Osteoblast (primary cell): ENCODE measurements around the gene EFS. TPM values are rescaled to one million over a fixed set of nuclear protein-coding genes. Genes with fewer than 3 reads are reported as not detected.

Experiments used
- DNase-seq: peaks from one replicate; pipeline ENCODE4 v3.0.0; 2011; ENCODE audit warnings: low spot score, mixed read lengths; ENCODE audit not compliant: insufficient read length; ENCODE audit errors: missing footprints
- H2AFZ ChIP-seq: 2 replicates; pipeline ENCODE4 v1.6.0; 2011; ENCODE audit warnings: mild to moderate bottlenecking, low read length
- H3K27ac ChIP-seq: 2 replicates; pipeline ENCODE4 v1.5.1; 2011; ENCODE audit warnings: mild to moderate bottlenecking, low read depth, low read length, moderate library complexity
- H3K27me3 ChIP-seq: 2 replicates; pipeline ENCODE4 v1.6.0; 2012; ENCODE audit warnings: mild to moderate bottlenecking, control low read depth, inconsistent platforms, low read length, moderate library complexity; ENCODE audit not compliant: insufficient read depth
- H3K36me3 ChIP-seq: 2 replicates; pipeline ENCODE4 v1.5.1; 2011; ENCODE audit warnings: mild to moderate bottlenecking, low read length, control low read depth, moderate library complexity; ENCODE audit not compliant: insufficient read depth
- H3K4me1 ChIP-seq: 2 replicates; pipeline ENCODE4 v1.5.1; 2011; ENCODE audit warnings: mild to moderate bottlenecking, low read length, control low read depth, moderate library complexity; ENCODE audit not compliant: insufficient read depth
- H3K4me2 ChIP-seq: 2 replicates; pipeline ENCODE4 v1.6.0; 2011; ENCODE audit warnings: mild to moderate bottlenecking, low read length; ENCODE audit not compliant: insufficient read depth
- H3K4me3 ChIP-seq: fragments of 200-600 bp; sonication (generic); 3 replicates; pipeline ENCODE4 v1.5.1; 2012; ENCODE audit warnings: mild to moderate bottlenecking, low read length, inconsistent platforms; ENCODE audit not compliant: insufficient read depth
- H3K79me2 ChIP-seq: 2 replicates; pipeline ENCODE4 v1.6.0; 2012; ENCODE audit warnings: mild to moderate bottlenecking, low read length, control low read depth, inconsistent platforms; ENCODE audit not compliant: insufficient read depth
- H3K9me3 ChIP-seq: 2 replicates; pipeline ENCODE4 v1.5.1; 2011; ENCODE audit warnings: low read depth, low read length, control low read depth
- H4K20me1 ChIP-seq: 2 replicates; pipeline ENCODE4 v1.6.0; 2012; ENCODE audit warnings: mild to moderate bottlenecking, low read length, control low read depth; ENCODE audit not compliant: insufficient read depth
- CTCF ChIP-seq: IDR thresholded peaks from 2 replicates; pipeline ENCODE4 v1.5.1; 2011; ENCODE audit warnings: mild to moderate bottlenecking, low read depth, low read length, moderate library complexity; ENCODE audit errors: extremely low read depth
- total RNA-seq: library from RNA; depleted of rRNA; stranded (reverse); fragments of >200 nt; gene quantifications from 2 replicates; pipeline ENCODE4 v1.2.3, GENCODE V29; 2012

EFS gene
- total RNA-seq, 1 donor = 9.8 TPM

GRCh38 chr14:23377198-23377550, 12.2 kb upstream of the EFS start:
- Histone ChIP-seq H3K27ac (no peak overlapping the region), H3K4me2 (no peak overlapping the region), H3K4me1 (no peaks in the 10 kb centered on the region), H3K4me3 (no peak overlapping the region), H3K79me2 (no peaks in the 10 kb centered on the region), H4K20me1 (no peaks in the 10 kb centered on the region), H3K9me3 (no peaks in the 10 kb centered on the region), H3K27me3 (peaks cover 15% of the 10 kb centered on the region), H2AFZ (no peak overlapping the region), H3K36me3 (no peaks in the 10 kb centered on the region)
- DNase-seq = no peak
- no peak for TF ChIP-seq CTCF

- DNase-seq = peak; percentile 86
- Histone ChIP-seq H3K4me3 (no peak within 1 kb of the TSS), H3K79me2 (no peaks in the 10 kb centered on the region), H3K9me3 (no peaks in the 10 kb centered on the region), H3K27ac (no peak within 1 kb of the TSS), H4K20me1 (no peaks in the 10 kb centered on the region), H3K27me3 (peaks cover 17% of the 10 kb centered on the region), H3K36me3 (no peaks in the 10 kb centered on the region), H3K4me1 (no peaks in the 10 kb centered on the region), H2AFZ (no peak within 1 kb of the TSS), H3K4me2 (no peak within 1 kb of the TSS)
- TF ChIP-seq CTCF = no peak
Measured at GRCh38 chr14:23376482-23377197, 11.7 kb upstream of the EFS start, which contains the start of gene CMTM5. Gene CMTM5, plus strand, starts transcription at chr14:23377046. Its CDS starts 206 bp downstream, at chr14:23377252.

DNA sequence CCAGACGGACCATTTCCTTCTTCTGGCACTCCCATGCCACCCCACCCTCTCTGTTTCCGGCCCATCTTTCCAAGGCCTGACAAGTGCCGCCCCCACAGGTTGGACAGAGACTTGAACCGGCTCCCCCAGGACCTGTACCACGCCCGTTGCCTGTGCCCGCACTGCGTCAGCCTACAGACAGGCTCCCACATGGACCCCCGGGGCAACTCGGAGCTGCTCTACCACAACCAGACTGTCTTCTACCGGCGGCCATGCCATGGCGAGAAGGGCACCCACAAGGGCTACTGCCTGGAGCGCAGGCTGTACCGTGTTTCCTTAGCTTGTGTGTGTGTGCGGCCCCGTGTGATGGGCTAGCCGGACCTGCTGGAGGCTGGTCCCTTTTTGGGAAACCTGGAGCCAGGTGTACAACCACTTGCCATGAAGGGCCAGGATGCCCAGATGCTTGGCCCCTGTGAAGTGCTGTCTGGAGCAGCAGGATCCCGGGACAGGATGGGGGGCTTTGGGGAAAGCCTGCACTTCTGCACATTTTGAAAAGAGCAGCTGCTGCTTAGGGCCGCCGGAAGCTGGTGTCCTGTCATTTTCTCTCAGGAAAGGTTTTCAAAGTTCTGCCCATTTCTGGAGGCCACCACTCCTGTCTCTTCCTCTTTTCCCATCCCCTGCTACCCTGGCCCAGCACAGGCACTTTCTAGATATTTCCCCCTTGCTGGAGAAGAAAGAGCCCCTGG, 10.7 kb upstream of the EFS start:
- no peaks in the 10 kb centered on the region for H3K4me1 ChIP-seq
- no peaks in the 10 kb centered on the region for H3K79me2 ChIP-seq
- no peaks in the 10 kb centered on the region for H4K20me1 ChIP-seq
- no peak for DNase-seq
- H3K27me3 ChIP-seq = peaks cover 21% of the 10 kb centered on the region
- H2AFZ ChIP-seq = no peak overlapping the region
- H3K27ac ChIP-seq = no peak overlapping the region
- H3K9me3 ChIP-seq = no peaks in the 10 kb centered on the region
- TF ChIP-seq CTCF = no peak
- H3K36me3 ChIP-seq = no peaks in the 10 kb centered on the region
- H3K4me3 ChIP-seq = no peak overlapping the region
- H3K4me2 ChIP-seq = no peak overlapping the region

DNA sequence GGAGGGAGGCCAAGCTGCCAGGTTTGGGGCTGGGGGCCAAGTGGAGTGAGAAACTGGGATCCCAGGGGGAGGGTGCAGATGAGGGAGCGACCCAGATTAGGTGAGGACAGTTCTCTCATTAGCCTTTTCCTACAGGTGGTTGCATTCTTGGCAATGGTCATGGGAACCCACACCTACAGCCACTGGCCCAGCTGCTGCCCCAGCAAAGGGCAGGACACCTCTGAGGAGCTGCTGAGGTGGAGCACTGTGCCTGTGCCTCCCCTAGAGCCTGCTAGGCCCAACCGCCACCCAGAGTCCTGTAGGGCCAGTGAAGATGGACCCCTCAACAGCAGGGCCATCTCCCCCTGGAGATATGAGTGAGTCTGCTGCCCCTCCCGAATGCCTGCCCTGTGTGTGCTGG, 8.1 kb upstream of the EFS start:
- Histone ChIP-seq H3K79me2 (no peaks in the 10 kb centered on the region), H3K4me1 (no peaks in the 10 kb centered on the region), H3K27ac (no peak overlapping the region), H2AFZ (no peak overlapping the region), H3K9me3 (no peaks in the 10 kb centered on the region), H3K36me3 (no peaks in the 10 kb centered on the region), H4K20me1 (no peaks in the 10 kb centered on the region), H3K27me3 (peaks cover 28% of the 10 kb centered on the region), H3K4me3 (no peak overlapping the region), H3K4me2 (no peak overlapping the region)
- TF ChIP-seq CTCF = no peak
- DNase-seq = no peak
